Lower leg skin (tissue), 4 donors: ENCODE measurements around the gene BLNK. TPM values are rescaled to one million over a fixed set of nuclear protein-coding genes. Genes with fewer than 3 reads are reported as not detected.

ENCODE experiments used
- DNase-seq, 2 donors: peaks; one replicate each; pipeline ENCODE4 v3.0.0-alpha.2; 2019; ENCODE audit warnings: low spot score in 2 of 2
- H3K4me3 ChIP-seq: fragments of 200-600 bp; sonication (generic); 2 replicates; pipeline ENCODE4 v1.5.1; 2017; ENCODE audit warnings: mild to moderate bottlenecking, low read depth; ENCODE audit not compliant: poor library complexity, severe bottlenecking
- CTCF ChIP-seq, 3 donors: fragments of 450-650 bp; IDR thresholded peaks; one replicate each; pipeline ENCODE4 v1.5.1; 2016; ENCODE audit warnings: antibody characterized with exemption in 3 of 3, mild to moderate bottlenecking in 3 of 3, moderate library complexity in 2 of 3
- POLR2A ChIP-seq, 2 donors: fragments of 450-650 bp; IDR thresholded peaks; one replicate each; pipeline ENCODE4 v1.6.1; 2016 to 2017; ENCODE audit warnings: antibody characterized with exemption in 2 of 2, mild to moderate bottlenecking in 1 of 2, moderate library complexity in 1 of 2
- WGBS, 2 donors: methylation state at CpG; one replicate each; pipeline ENCODE4 v1.1.5; 2018; 5-methylcytosine and 5-hydroxymethylcytosine counted together
- intact Hi-C: fragments of 100-400 bp; cut with DNase I; formaldehyde crosslinking; loops from one replicate; pipeline ENCODE4 v1.15.0; 2023; ENCODE audit warnings: low total_unique reads
- total RNA-seq, 4 donors: library from RNA; depleted of rRNA; stranded (reverse); fragments of >200 nt; gene quantifications; one replicate each; pipeline ENCODE4 v1.1.0, GENCODE V29; 2016

The BLNK gene
- total RNA-seq, 4 donors from 2014 or later, result 2.4 to 13.3 (median 7.7) TPM

GRCh38 chr10:96263669-96264068 lies 7.7 kb downstream of the BLNK start:
- WGBS, 2 donors, result 73 to 75% methylated on average over 4 of the region's 4 CpGs
- no peak for TF ChIP-seq POLR2A (IDR thresholded peaks at IDR 0.05)
- no peak for TF ChIP-seq CTCF (IDR thresholded peaks at IDR 0.05)
- DNase-seq, result no peak
- intact Hi-C loops, result no loop called here
- H3K4me3 ChIP-seq, result no peak overlapping the region

- WGBS, 2 donors, result 77 to 95% methylated on average over 4 of the region's 4 CpGs
- DNase-seq, result no peak
- intact Hi-C loops, result no loop called here
- H3K4me3 ChIP-seq, result no peak overlapping the region
- TF ChIP-seq CTCF (IDR thresholded peaks at IDR 0.05) (no peak), POLR2A (IDR thresholded peaks at IDR 0.05) (no peak)
Observed at GRCh38 chr10:96263176-96263575, 8.2 kb downstream of the BLNK start.

GRCh38 chr10:96261930-96262329 lies 9.4 kb downstream of the BLNK start:
- DNase-seq, result no peak
- WGBS, 2 donors, result 66 to 76% methylated on average over 3 of the region's 3 CpGs
- no peak overlapping the region for H3K4me3 ChIP-seq
- intact Hi-C loops, result no loop called here
- TF ChIP-seq CTCF (IDR thresholded peaks at IDR 0.05) (no peak), POLR2A (IDR thresholded peaks at IDR 0.05) (no peak)

- 87 to 93% methylated on average over 2 of the region's 2 CpGs for WGBS, 2 donors
- DNase-seq, result no peak
- no peak overlapping the region for H3K4me3 ChIP-seq
- TF ChIP-seq POLR2A (IDR thresholded peaks at IDR 0.05) (no peak), CTCF (IDR thresholded peaks at IDR 0.05) (no peak)
- intact Hi-C loops, result no loop called here
Observed at GRCh38 chr10:96261132-96261531, 10.2 kb downstream of the BLNK start.

- TF ChIP-seq POLR2A (IDR thresholded peaks at IDR 0.05), result no peak
- TF ChIP-seq CTCF (IDR thresholded peaks at IDR 0.05), result no peak
- DNase-seq, result no peak
- intact Hi-C loops, result no loop called here
- WGBS, 2 donors, result 53 to 64% methylated on average over 3 of the region's 3 CpGs
- no peak overlapping the region for H3K4me3 ChIP-seq
Observed at GRCh38 chr10:96260014-96260413, 11.4 kb downstream of the BLNK start.

GRCh38 chr10:96259150-96259549 lies 12.2 kb downstream of the BLNK start:
- intact Hi-C loops, result no loop called here
- TF ChIP-seq POLR2A (IDR thresholded peaks at IDR 0.05) (no peak), CTCF (IDR thresholded peaks at IDR 0.05) (no peak)
- WGBS, 2 donors, result 50 to 61% methylated on average over 6 of the region's 6 CpGs
- H3K4me3 ChIP-seq, result no peak overlapping the region
- DNase-seq, result no peak
